HG03060 (cell line): ENCODE measurements around the gene SHISA7.

Source experiments
- ATAC-seq: cut with Tn5 transposase; IDR thresholded peaks from one replicate; pipeline ENCODE4 v1.9.1; 2021; ENCODE audit warnings: low read depth, moderate number of reproducible peaks; ENCODE audit not compliant: unreplicated experiment

SHISA7 gene

DNA sequence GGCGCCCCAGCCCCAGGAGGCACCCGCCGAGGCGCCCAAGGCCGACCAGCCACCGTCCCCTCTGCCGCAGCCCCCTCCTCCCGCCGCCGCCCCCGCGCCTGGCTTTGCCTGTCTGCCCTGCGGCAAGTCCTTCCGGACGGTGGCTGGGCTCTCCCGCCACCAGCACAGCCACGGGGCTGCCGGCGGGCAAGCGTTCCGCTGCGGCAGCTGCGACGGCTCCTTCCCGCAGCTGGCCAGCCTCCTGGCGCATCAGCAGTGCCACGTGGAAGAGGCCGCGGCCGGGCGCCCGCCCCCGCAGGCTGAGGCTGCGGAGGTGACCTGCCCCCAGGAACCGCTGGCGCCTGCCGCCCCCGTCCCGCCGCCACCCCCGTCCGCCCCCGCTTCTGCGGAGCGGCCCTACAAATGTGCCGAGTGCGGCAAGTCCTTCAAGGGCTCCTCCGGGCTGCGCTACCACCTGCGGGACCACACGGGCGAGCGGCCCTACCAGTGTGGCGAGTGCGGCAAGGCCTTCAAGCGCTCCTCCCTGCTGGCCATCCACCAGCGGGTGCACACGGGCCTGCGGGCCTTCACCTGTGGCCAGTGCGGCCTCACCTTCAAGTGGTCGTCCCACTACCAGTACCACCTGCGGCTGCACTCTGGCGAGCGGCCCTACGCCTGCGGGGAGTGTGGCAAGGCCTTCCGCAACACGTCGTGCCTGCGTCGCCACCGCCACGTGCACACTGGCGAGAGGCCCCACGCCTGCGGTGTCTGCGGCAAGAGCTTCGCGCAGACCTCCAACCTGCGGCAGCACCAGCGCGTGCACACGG is 39.3 kb upstream of the SHISA7 start:
- ATAC-seq, result no peak

DNA sequence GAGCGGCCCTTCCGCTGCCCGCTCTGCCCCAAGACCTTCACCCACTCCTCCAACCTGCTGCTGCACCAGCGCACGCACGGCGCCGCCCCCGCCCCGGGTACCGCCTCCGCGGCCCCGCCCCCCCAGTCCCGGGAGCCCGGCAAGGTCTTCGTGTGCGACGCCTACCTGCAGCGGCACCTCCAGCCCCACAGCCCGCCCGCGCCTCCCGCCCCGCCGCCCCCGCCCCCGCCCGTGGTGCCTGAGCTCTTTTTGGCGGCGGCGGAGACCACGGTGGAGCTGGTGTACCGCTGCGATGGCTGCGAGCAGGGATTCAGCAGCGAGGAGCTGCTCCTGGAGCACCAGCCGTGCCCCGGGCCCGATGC is 38.7 kb upstream of the SHISA7 start:
- ATAC-seq, result no peak

DNA sequence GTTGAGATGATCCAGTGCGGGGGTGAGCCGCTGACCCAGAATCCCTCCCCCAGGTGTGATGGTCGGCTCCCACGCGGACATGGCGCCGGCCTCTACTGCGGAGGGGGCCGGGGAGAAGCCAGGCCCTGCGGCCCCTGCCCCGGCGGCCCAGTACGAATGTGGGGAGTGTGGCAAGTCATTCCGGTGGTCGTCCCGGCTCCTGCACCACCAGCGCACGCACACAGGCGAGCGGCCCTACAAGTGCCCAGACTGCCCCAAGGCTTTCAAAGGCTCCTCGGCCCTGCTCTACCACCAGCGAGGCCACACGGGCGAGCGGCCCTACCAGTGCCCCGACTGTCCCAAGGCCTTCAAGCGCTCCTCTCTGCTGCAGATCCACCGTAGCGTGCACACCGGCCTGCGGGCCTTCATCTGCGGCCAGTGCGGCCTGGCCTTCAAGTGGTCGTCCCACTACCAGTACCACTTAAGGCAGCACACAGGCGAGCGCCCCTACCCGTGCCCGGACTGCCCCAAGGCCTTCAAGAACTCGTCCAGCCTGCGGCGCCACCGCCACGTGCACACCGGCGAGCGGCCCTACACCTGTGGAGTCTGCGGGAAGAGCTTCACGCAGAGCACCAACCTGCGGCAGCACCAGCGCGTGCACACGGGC is 38.2 kb upstream of the SHISA7 start:
- no peak for ATAC-seq

DNA sequence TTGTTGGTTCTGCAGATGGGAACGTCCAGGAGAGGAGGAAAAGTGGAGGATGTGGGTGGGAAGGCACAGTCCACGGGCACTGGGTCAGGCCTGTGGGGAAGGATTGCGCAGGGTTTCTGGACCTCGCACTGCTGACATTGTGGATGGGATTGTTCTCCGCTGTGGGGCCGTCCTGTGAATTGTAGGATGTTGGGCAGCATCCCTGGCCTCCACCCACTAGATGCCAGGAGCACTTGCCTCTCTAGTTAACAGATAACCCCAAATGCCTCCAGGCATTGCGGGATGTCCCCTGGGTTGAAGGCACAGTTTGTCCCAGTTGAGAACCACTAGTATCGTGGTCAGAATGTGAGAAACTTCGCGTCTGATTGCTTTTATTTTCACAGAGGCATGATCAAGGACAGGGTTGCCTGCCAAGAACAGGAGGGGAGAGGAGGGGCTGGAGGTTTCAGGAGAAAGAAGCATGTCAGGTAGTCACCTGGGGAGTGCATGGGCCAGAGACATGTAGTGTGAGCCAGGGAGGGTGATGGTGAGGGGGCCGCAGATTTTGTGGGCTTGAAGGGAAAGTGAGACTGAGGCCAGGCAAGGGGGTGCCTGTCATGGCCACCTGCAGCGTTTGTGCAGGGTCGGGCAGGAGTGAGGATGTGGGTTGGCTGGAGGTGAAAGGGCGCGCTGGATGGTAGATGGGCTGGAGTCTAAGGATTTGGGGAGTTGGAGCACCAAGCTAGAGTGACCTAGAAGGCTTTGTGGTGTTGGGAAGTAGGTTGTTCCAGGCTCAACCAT is 36.5 kb upstream of the SHISA7 start:
- no peak for ATAC-seq

DNA sequence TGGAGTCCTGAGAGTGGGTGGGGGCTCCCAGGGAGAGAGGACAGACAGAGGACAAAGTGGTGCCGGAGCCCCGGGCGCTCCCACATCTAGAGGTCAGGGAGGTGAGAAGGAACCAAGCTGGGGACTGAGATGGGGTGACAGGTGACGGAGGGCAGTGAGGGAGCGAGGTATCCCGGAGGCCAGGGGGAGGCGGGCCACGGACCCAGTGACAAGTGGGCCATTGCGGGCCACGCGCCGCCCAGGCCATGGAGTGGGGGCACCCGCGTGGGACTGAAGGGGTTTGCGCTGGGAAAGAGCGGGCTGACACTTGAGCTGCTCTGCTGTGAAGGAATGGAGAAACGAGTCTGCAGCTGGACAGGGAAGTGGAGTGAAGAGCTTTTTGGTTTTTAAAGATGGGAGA is 35.9 kb upstream of the SHISA7 start:
- no peak for ATAC-seq

DNA sequence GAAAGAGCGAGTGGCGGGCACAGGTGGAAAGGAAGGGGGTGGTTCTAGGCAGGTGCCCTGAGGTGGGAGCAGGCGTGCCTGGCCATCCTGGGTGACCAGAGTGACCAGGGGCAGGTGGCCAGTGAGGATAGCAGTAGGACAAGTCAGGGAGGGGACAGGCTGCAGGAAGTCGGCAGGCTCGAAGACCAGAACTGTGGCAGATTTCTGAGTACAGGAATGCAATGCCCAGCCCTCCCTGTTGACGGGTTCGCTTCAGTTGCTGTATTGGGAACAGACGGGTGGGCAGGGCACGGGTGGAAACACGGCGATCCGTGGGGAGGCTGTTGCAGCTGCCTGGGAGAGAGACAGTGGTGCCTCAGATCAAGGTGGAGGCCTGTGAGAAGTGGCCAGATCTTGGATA is 35.3 kb upstream of the SHISA7 start:
- ATAC-seq, result no peak

DNA sequence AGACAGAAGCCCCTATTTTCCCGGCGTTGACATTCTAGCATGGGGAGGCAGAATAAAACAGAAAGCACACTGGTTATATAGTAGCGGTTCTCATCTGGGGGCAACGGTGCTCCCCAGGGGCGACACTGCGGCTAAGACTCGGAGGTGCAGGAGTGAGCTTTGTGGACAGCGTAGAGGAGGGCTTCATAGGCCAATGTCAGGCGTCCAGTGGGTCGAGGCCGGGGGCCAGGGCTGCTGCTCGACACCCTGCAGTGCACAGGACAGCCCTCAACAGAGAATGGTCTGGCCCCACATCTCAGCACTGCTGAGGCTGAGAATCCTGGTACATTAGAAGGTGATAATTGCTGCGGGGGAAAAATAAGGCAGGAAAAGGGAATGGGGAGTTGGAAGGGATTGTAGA is 34.8 kb upstream of the SHISA7 start:
- ATAC-seq, result no peak

DNA sequence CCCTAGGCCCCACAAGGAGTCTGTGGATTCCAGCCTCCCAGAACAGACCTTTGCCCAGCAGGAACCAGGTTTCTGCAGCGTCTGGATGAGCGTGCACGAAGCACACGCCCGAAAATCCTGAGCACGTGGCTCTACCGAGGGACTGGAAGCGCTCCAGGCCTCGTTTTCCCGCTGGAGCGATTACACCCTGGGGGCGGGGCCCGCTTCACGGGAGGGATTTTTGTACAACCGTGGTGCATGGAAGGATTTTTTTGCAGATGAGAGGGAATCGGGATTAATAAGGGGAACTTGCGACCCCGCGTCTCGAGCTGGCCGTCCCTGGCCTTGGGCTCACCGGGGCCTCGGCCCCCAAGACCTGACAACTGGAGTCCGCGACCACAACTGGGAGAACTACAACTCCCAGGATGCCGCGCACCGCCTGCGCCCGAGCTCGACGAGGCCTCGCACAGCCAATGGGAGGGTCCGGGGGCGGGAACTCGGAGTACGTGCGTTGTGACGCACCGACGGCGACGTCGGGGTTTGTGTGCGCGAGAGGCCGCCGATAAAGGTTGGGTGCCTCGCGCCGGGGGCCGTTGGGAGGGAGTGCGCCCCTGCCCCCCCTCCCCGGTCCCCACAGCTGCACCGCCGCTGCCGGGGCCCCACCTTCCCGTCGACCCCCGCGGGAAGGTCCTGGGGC is 33.1 kb upstream of the SHISA7 start, which contains the start of gene ZNF628:
ZNF628 (plus strand) TSS at position 518 of the 676 bp plus-strand sequence. CDS start 3,294 bp downstream, outside the sequence.
- peak; percentile 77 for ATAC-seq

DNA sequence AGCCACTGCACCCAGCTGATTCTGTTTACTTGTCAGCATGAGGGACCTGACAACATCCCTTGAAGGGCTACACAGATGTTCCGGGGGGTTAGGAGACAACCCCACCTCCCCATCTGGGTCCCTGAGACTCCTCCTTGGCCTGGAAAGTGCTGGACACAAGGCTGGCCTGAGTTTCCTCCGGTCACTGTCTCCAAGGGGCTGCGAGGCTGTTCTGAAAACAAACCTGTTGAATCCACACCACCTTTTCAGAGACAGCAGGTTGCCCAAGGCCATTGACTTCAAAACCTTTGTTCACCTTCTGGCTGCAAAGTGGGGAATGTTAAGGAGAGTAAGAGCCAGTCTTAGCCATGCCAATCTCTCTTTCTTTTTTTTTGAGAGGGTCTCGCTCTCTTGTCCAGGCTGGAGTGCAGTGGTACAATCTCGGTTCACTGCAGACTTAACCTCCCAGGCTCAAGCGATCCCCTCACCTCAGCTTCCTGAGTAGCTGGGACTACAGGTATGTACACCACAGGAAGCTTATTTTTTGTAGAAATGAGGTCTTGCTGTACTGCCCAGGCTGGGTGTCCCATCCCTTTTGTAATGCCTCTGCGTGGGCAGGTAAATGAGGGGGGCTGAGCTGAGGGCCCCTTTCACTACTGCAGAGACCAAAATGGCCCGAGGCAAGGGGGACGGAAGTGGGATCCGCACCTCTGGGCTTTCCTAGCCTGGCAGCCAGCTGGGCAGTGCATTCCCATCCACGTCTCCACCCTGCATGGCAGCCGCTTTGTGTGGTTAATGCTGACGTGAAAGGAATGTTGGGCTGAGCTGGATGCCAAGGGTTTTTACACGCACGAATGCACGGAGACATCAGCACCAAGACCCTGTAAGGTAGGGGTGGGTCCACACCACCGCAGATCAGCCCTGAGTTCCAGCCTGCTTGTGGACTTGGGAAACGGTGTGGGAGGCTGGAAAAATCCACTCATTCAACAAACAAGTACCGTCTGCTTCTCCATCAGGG is 31.5 kb upstream of the SHISA7 start:
- ATAC-seq, result no peak

DNA sequence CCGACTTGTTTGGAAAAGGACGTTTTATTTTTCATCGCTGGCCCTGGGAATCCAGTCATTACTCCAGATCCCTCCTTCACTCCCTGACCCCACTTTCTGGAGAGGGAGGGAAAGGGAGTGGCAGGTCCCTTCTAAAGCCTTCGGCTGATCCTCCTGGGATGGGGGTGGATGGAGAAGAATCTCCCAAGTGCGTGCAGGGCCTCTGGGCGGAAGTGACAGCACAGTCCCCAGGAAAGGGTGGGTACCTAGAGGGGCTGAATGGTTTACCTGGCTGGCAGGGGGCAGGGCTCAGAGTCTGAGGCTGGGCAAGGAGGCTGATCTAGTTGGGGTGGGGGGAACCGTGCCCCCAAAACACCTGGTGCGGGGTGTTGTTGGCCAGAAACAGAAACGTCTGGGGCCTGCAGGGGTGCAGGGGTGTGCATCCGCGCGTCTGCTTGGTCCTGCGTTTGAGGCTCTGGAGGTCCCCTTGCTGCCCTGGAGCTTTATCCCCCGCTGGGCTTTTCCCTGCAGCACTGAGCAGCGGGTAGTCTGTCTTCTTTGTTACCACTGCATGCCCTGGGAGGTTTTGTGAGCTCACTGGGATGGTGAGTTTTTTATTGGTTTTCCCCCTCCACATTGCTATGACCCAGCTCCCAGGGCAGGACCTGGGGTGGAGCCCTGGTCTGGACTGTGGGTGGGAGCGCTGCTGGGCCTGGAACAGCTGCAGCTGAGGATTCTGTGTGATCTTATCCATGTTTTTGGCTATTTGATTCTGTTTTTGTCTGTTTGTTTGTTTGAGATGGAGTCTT is 30.3 kb upstream of the SHISA7 start:
- ATAC-seq, result no peak

DNA sequence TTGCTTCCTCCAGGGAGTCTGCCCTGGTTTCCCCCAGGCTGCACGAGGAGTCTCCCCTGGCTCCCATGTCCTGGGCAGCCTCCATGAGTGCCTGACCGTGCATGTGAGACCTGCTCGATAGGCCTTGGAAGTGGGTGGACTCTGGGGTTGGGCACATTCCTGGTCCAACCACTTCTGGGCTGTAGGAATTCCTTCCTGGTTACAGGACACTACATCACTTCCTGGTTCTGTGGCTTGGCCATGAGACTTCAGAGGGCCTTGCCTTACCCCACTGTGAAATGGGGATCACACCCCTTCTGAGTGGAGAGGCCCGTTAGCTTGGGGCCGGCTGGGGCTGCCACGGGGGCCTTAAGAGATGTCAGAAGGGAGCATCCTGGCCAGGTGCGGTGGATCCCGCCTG is 29.4 kb upstream of the SHISA7 start:
- ATAC-seq, result no peak

DNA sequence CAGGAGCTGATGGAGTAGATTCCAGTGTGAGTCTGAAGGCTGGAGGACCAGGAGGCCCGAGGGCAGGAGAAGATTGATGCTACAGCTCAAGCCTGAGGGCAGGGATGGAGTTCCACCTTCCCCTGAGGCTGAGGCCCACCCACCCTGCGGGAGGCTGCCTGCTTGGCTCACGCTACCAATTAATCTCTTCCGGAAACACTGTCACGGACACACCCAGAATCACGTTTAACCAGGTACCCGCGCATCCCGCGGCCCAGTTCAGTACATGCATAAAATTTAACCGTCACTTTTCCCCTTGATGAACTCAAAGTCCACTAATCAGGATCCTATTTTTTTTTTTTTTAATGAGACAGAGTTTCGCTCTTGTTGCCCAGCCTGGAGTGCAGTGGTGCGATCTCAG is 28.2 kb upstream of the SHISA7 start:
- ATAC-seq, result no peak

DNA sequence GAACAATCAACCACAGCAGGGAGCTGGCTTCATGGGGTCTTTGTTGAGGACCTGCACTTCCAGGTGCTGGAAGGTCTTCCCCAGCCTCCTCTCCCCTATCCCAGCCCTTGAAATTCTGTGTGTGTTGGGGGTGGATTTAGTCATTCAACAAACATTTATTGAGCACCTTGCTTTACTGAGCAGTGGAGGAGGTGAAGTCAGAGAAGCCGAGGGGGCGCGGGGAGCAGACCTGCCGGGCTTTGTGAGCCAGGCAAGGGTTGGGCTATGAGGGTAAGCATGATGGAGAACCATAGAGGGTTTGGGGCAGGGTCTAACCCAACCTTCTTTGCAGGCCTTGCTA is 24.9 kb upstream of the SHISA7 start:
- no peak for ATAC-seq

DNA sequence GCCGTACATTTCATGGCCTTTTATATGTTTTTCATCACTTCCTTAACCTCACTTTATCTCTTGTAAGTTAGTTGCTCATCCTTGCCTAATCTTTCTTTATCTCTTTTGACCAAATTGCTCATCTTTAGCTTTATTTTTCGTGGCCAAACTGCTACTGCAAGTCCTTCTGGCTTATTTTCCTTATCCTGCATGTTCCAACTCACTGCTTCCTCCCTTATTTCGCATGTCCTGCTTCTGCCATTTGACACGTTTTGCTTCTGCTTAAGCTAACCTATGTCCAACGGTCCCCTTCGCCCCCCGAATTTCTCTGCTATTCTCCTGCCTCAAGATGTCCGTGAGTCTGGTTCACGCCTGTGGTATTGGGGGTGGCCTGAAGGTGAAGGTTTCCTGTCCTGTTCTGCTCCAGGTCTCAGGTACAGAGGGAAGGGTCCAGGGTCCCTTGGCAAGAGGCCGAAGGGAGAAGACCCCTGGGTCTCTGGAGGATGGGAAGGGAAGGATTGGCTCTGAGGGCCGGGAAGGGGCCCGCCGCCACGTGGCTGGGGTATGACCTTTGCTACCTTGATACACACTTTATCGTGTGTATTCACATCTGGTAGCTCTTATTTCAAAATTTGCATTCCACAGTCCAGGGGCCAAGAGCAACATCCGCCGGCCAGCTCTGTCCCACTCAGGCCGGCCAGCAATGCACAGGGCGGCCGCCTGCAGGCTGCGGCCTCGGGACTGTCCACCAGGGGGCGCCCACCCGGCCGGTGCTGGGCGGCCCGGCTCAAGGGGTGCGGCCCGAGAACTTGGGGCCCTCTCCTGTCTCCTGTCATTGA is 24.3 kb upstream of the SHISA7 start:
- no peak for ATAC-seq

DNA sequence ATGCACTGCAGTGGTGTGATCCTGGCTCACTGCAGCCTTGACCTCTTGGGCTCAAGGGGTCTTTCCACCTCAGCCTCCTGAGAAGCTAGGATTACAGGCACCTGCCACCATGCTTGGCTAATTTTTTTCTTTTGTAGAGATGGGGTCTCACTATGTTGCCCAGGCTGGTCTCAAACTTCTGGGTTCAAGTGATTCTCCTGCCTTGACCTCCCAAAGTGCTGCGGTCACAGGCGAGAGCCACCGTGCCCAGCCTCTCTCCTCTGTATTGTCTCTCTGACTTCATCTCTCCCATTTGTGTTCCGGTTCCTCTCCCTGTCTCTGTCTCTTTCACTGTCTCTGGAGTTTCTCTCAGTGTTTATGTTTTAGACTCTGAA is 23.1 kb upstream of the SHISA7 start:
- ATAC-seq, result no peak

DNA sequence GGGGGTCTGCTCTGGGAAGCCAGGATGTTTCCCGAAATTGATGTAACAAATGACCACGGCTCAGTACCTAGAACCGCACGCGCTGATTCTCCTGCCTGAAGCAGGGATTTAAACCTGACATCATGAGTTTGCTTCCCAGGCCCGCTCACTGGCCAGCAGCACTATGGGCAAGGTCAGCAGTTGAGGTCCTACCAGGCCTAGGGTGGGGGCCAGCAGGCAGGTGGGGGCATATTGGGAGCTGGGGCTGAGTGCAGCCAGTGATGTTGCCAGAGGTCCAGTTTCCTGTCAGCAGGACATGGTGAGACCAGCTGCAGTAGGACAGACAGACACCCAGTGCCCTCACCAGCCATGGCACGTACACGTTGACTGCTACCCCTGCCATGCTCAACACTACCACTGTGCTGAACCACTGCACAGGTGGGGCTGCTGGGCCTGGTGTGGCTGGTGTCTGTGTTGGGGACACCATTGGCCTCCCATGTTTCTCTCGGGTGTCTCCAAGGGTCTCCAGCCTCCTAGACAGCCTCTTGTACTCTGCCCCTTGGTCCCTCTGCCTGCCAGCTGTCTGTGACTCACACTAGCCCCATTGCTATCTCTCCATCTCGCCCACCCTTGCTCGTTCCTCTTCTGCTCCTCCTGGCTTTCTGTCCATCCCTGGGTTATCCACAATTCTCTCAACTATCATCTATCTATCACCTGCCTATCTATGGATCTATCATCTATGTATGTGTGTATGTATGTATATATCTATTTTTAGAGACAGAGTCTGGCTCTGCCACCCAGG is 22.6 kb upstream of the SHISA7 start:
- ATAC-seq, result no peak

DNA sequence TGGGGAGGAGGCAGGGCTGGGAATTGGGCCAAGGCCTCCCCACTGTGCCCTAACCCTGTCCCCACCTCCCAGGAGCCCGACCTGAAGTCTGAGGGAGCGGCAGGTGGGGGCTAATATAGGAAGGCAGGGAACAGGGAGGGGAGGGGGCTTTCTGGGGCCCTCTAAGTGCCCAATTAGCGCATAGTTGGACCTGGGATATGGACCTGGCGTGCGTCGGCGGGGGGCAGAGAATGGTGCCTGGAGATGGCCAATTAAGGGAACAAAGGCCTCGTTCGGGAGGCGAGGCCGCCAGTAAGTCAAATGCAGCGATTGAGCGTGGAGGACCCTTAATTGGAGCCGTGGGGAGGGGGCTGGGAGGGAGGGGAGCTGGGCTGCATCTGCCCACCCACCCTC is 21.6 kb upstream of the SHISA7 start, which contains the start of gene C19orf85:
C19orf85 (minus strand) TSS at position 90 of the 393 bp plus-strand sequence. CDS start 197 bp downstream, outside the sequence.
- ATAC-seq, result no peak
